ENCODE data around the gene CDC27.
A peak's percentile ranks its signal among the peaks of the same experiment; 100 is the strongest.
"Not testable (repeated sequence)": the region's sequence is repeated elsewhere in the genome, so short reads cannot be mapped to it uniquely, and the experiment has no call there.

CDC27 gene

GRCh38 chr17:47218896-47219430 is 29.9 kb upstream of the CDC27 start:
- DNase-seq, result no peak

DNA sequence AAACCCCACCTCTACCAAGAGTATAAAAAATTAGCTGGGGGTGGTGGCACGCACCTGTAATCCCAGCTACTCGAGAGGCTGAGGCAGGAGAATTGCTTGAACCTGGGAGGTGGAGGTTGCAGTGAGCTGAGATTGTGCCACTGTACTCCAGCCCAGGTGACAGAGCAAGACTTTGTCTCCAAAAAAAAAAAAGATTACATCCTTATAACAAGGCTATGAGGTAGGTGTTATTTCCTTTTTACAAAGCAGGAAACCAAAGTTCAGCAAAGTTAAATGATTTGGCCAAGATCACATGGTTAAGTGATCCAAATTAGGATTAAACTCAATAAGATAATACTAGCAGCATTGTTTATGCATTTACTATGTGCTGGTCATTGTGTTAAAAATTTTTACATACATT is 28.2 kb upstream of the CDC27 start:
- not testable (repeated sequence) for DNase-seq

DNA sequence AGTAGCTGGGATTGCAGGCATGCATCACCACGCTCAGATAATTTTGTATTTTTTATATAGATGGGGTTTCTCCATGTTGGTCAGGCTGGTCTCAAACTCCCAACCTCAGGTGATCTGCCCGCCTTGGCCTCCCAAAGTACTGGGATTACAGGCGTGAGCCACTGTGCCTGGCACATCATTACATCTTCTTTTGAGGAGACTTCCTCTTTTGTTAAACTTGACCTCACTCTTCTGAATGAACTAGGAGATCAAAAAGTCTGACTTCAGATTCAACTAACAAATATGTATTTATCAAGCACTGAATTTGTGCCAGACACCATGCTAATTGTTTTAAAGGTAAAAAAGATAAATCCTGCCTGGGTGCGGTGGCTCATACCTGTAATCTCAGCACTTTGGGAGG is 27.7 kb upstream of the CDC27 start:
- DNase-seq, result not testable (repeated sequence)

- no peak for DNase-seq
Observed at GRCh38 chr17:47214931-47215330, 25.8 kb upstream of the CDC27 start.

DNA sequence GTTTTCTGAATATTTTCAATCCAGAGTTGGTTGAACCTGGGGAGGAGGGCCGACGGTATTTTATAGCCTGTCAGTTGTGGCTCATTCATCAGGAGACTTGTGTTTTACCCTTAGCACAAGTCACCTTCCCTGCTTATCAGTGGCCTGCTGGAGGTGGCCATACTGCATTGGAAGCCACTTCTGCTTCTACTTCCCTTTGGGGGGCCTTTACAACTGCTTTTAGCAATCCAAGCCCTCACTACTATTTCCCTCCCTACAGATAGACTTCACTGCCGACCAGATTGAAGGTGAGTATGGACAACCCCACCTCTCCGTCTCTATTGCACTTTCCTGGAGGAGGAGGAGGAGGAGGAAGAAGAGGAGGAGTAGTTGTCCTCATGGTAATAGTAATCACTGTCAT is 24.4 kb upstream of the CDC27 start:
- no peak for DNase-seq

- no peak for DNase-seq
Observed at GRCh38 chr17:47212458-47212857, 23.4 kb upstream of the CDC27 start.

GRCh38 chr17:47210779-47211178 is 21.7 kb upstream of the CDC27 start:
- no peak for DNase-seq

- no peak for DNase-seq
Observed at GRCh38 chr17:47210105-47210504, 21.0 kb upstream of the CDC27 start.

DNA sequence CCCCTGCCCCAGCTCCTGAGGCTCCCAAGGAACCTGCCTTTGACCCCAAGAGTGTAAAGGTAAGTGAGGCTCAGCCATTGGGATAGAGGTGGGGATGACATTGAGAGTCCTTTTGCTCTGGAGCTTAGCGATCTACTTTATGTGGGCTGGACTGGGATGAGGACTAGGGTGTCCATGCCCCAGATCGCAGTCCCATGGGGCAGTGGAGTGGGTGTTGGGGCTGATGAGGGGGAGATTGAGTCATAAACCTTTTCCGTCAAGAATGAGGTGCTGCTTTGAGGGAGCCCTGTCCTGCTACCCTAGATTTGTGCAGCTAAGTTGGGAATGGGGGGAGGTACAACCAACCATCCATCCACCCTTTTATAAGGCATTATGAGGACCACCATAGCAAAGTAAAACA is 20.4 kb upstream of the CDC27 start:
- DNase-seq, result no peak

GRCh38 chr17:47208744-47209488 is 19.8 kb upstream of the CDC27 start, which contains the start of gene MYL4:
Gene MYL4 (plus strand): TSS chr17:47209348. CDS start chr17:47209423, 75 bp downstream.
- no peak for DNase-seq

DNA sequence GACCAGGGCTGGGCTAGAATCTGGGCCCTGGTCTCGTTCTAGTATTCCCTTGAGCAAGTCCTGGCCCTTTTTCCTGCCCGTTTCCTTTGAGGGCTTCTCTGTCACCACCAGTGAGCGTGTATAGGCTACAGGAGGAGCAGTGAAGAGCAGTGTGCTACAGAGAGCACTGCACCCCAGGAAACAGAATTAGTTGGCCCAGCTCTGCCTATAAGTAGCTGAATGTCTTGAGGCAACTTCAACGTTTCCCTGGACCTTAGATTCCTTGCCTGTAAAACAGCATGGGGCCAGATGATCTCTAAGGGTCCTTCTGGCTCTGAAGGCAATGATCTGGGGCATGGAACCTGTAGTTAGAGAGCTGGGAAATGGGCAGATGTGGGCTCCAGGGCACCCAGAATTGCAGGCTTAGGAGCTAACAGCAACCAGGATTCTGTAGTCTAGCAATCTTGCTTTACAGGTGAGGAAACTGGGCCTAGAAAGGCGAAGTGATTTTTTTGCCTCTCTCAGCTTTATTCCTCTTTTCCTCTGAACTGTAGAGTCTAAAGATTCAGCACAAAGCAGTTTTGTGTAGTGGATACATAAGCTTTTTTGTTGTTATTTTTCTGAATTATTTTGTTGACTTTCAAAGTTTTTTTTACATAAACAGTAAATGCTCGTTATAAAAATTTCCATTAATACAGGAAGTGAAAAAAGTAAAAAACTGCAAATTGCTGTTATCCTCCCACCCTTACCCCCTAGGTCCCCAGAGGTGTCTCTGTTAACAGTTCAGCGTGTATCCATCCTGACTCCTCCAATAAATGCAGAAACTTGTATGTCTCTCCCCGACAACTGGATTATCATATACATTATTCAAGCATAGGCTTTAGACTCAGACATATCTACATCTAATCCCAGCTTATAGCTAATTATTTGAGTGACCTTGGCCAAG is 18.3 kb upstream of the CDC27 start:
- no peak for DNase-seq

GRCh38 chr17:47205419-47205963 is 16.4 kb upstream of the CDC27 start:
- peak; percentile 56 to 64 for DNase-seq

DNA sequence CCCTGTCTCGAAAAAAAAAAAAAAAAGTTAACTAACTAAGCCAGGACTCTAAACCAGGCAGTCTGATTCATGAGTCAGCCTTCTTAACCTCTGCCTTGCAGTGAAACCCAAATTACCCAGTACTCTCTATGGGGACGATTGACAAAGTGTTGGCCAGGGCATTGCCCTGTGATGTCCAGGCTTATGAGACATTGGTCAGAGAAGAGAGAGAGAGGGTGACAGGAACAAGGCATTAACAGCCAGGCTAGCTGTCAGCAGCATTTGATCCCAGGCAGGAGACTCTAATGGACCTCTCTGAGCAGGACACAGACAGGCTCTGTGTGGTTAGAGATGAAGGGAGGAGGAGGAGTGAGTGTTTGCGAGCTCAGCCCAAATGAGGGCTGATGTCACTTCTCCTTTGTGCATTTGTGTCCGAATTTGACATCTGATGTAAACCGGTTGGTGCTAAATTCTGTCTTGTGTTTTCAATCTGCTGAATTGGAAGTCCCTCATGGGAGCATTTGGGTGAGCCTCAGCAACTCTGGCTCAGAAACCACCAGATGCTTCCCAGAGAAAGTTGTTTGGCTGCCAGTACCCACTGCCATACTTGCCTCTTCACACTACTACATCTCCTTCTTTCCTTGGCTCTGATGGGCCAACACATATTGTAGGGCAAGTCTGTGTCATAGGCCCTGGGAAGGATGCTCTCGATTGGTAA is 15.8 kb upstream of the CDC27 start:
- peak; percentile 20 to 26 for DNase-seq

GRCh38 chr17:47203984-47204721 is 15.1 kb upstream of the CDC27 start:
- peak; percentile 45 to 49 for DNase-seq

DNA sequence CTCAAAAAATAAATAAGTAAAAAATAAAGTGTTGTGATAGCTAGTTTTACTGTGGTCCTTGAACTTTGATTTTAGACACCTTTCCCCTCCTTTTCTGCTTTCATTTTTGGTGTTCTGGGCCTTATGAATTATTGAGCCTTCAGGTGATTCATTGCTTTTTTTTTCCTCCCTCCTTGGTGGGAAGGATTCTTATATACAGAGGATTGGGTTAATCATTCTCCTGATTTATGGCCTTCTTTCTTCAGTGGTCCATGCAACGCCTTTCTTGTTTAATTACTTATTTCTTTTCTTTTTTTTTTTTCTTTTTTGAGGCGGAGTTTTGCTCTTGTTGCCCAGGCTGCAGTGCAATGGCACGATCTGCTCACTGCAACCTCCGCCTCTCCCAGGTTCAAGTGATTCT is 12.1 kb upstream of the CDC27 start:
- no peak for DNase-seq

DNA sequence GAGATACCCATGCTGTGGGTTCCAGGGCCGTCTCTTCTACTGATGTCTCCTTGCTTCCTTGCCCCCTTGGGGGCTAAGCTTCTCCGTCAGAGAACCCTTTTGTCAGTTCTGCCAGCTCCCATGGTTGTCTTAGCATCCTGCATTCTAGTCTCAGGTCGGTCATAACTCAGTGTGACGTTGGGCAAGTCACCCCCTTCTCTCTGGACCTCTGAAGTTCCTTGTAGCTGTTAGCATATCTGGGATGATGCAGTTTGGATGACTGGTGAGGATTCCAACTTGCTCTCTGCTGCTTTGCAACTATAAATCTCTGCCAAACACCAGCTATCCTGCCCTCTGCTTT is 11.2 kb upstream of the CDC27 start:
- no peak for DNase-seq

DNA sequence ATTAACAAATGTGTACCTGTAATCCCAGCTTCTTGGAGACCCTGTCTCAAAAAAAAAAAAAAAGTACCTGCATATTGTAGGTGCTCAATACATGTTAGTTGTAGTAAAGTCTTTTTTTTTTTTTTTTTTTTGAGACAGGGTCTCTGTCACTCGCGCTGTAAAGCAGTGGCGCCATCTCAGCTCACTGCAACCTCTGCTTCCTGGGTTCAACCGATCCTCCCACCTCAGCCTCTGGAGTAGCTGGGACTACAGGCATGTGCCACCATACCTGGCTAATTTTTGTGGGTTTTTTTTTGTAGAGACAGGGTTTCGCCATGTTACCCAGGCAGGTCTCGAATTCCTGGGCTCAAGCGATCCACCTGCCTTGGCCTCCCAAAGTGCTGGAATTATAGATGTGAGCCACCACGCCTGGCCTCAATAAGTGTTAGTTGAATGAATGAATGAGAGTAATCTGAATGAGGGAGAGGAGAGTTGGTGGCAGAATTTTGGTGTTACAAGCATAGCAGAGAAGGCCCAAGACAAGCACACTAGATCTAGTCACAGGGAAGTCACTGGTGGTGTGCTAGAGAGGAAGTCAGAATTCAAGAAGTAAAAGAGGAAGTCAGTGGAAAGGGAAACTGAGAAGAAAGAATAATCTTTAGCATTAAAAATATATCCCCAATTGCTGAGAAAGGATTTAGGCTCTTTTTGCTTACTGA is 10.7 kb upstream of the CDC27 start:
- no peak for DNase-seq

- DNase-seq, result no peak
Observed at GRCh38 chr17:47197821-47198220, 8.7 kb upstream of the CDC27 start.

GRCh38 chr17:47193931-47194511 is 4.9 kb upstream of the CDC27 start:
- no peak for DNase-seq

- DNase-seq, result no peak
Observed at GRCh38 chr17:47192554-47192953, 3.5 kb upstream of the CDC27 start.

GRCh38 chr17:47190770-47191169 is 1.7 kb upstream of the CDC27 start:
- no peak for DNase-seq
